HepG2 (cell line): ENCODE results near the gene HSD17B8. TPM values are rescaled to one million over a fixed set of nuclear protein-coding genes. Genes with fewer than 3 reads are reported as not detected.

ENCODE experiments used
- AFF4 ChIP-seq: sonication (generic); formaldehyde crosslinking; IDR thresholded peaks from 2 replicates; pipeline ENCODE4 v1.4.0; 2020; ENCODE audit warnings: missing genetic modification reagents
- ARID5B ChIP-seq: IDR thresholded peaks from 2 replicates; pipeline ENCODE4 v1.4.0; 2020; ENCODE audit warnings: mild to moderate bottlenecking, missing genetic modification reagents
- HOXA7 ChIP-seq: sonication (generic); formaldehyde crosslinking; IDR thresholded peaks from 2 replicates; pipeline ENCODE4 v1.8.1; 2022; ENCODE audit warnings: mild to moderate bottlenecking, missing genetic modification reagents, moderate library complexity
- IRF1 ChIP-seq: sonication (generic); formaldehyde crosslinking; IDR thresholded peaks from 2 replicates; pipeline ENCODE4 v1.4.0; 2020; ENCODE audit warnings: low read depth, mild to moderate bottlenecking, missing genetic modification reagents
- RXRB ChIP-seq: IDR thresholded peaks from 2 replicates; pipeline ENCODE4 v1.6.1; 2016; ENCODE audit warnings: borderline replicate concordance, missing genetic modification reagents, missing compliant biosample characterization
- TEAD2 ChIP-seq: sonication (generic); formaldehyde crosslinking; IDR thresholded peaks from 2 replicates; pipeline ENCODE4 v1.9.0; 2021; ENCODE audit warnings: missing genetic modification reagents
- XRCC5 ChIP-seq: fragments of 200-400 bp; formaldehyde crosslinking; optimal IDR thresholded peaks from 2 replicates; pipeline ENCODE3; 2017; ENCODE audit warnings: mild to moderate bottlenecking, low read length
- ZFP36L2 ChIP-seq: sonication (generic); formaldehyde crosslinking; IDR thresholded peaks from 2 replicates; pipeline ENCODE4 v1.4.0; 2020; ENCODE audit warnings: missing genetic modification reagents
- ZFP62 ChIP-seq: sonication (generic); formaldehyde crosslinking; IDR thresholded peaks from 2 replicates; pipeline ENCODE4 v1.4.0; 2020; ENCODE audit warnings: missing genetic modification reagents
- ZFX ChIP-seq: sonication (generic); formaldehyde crosslinking; IDR thresholded peaks from 2 replicates; pipeline ENCODE4 v1.4.0; 2020; ENCODE audit warnings: mild to moderate bottlenecking, low read depth, missing genetic modification reagents, moderate library complexity
- ZNF160 ChIP-seq: sonication (generic); formaldehyde crosslinking; IDR thresholded peaks from 2 replicates; pipeline ENCODE4 v1.8.0; 2022; ENCODE audit warnings: mild to moderate bottlenecking, inconsistent platforms, missing genetic modification reagents
- ZNF207 ChIP-seq: fragments of 450-650 bp; IDR thresholded peaks from 2 replicates; pipeline ENCODE4 v1.6.1; 2016; ENCODE audit warnings: antibody characterized with exemption, borderline replicate concordance
- ZNF260 ChIP-seq: sonication (generic); formaldehyde crosslinking; IDR thresholded peaks from 2 replicates; pipeline ENCODE4 v1.4.0; 2020; ENCODE audit warnings: missing genetic modification reagents, low read depth, mild to moderate bottlenecking, borderline replicate concordance
- ZNF280B ChIP-seq: sonication (generic); formaldehyde crosslinking; IDR thresholded peaks from 2 replicates; pipeline ENCODE4 v1.5.0; 2020; ENCODE audit warnings: missing genetic modification reagents, mild to moderate bottlenecking, borderline replicate concordance
- ZNF558 ChIP-seq: sonication (generic); formaldehyde crosslinking; IDR thresholded peaks from 2 replicates; pipeline ENCODE4 v1.9.0; 2022; ENCODE audit warnings: mild to moderate bottlenecking, missing genetic modification reagents, borderline replicate concordance
- ZNF563 ChIP-seq: sonication (generic); formaldehyde crosslinking; IDR thresholded peaks from 2 replicates; pipeline ENCODE4 v1.8.0; 2022; ENCODE audit warnings: mild to moderate bottlenecking, moderate library complexity, missing genetic modification reagents
- ZNF639 ChIP-seq: conservative IDR thresholded peaks from 2 replicates; pipeline ENCODE4 v1.6.1; 2018; ENCODE audit warnings: missing genetic modification reagents
- ZNF850 ChIP-seq: sonication (generic); formaldehyde crosslinking; conservative IDR thresholded peaks from 2 replicates; pipeline ENCODE4 v1.9.0; 2021; ENCODE audit warnings: mild to moderate bottlenecking, missing genetic modification reagents
- polyA plus RNA-seq, 8 experiments: library from polyadenylated mRNA; depleted of rRNA in 3 of 8; stranded (reverse) in 7 of 8; unstranded in 1 of 8; fragments of >200 nt; fragmentation: Illumina TruSeq in 4 of 8; extraction: Trizol in 4 of 8; gene quantifications; 2 replicates each; pipeline versions ENCODE4 v1.2.1 to v1.2.3, GENCODE V29; 2011 to 2016; ENCODE audit warnings: low read depth in 4 of 8, missing spikeins in 1 of 8, mixed read lengths in 1 of 8; ENCODE audit not compliant: insufficient read depth in 1 of 8
- total RNA-seq, 5 experiments: library from RNA; depleted of rRNA; stranded (reverse); fragments of >200 nt; fragmentation: Illumina TruSeq; extraction: Trizol; gene quantifications; 2 replicates each; pipeline ENCODE4 v1.2.3, GENCODE V29; 2016; ENCODE audit warnings: low read depth in 1 of 5

Gene HSD17B8
- total and polyA plus RNA-seq, 2 of the 13 experiments (the other 11 are each of a cell fraction or from before 2014, with no cell fraction given), result 12.6 to 20.1 TPM

- peak; percentile 49; the same call in 1 of the 2 replicates for TF ChIP-seq ARID5B (CRISPR knock-in tag)
- no peak for TF ChIP-seq ZNF850
- no peak for TF ChIP-seq ZNF558 (CRISPR knock-in tag)
- no peak for TF ChIP-seq ZNF260 (CRISPR knock-in tag)
- no peak for TF ChIP-seq ZNF207
- no peak for TF ChIP-seq ZNF563 (CRISPR knock-in tag)
- 0 out of 2 replicates have a peak, but pooled peaks have one; percentile 40 for TF ChIP-seq RXRB
- TF ChIP-seq ZFX, result peak; percentile 45; the same call in 1 of the 2 replicates
- no peak for TF ChIP-seq AFF4 (CRISPR knock-in tag)
- TF ChIP-seq ZNF280B (CRISPR knock-in tag), result no peak
- TF ChIP-seq ZFP62 (CRISPR knock-in tag), result no peak
- no peak for TF ChIP-seq ZNF639 (CRISPR knock-in tag)
- no peak for TF ChIP-seq XRCC5
- TF ChIP-seq HOXA7 (CRISPR knock-in tag), result no peak
- TF ChIP-seq ZNF160 (CRISPR knock-in tag), result no peak
- no peak for TF ChIP-seq ZFP36L2 (CRISPR knock-in tag)
- TF ChIP-seq IRF1 (CRISPR knock-in tag), result no peak
- TF ChIP-seq TEAD2 (CRISPR knock-in tag), result no peak
Observed at GRCh38 chr6:33190504-33191107, 13.8 kb upstream of the HSD17B8 start (continued).
